Ishikawa (cell line): ENCODE results near the gene LPCAT1.

ENCODE experiments used
- CEBPB ChIP-seq: IDR thresholded peaks from 2 replicates; pipeline ENCODE4 v1.6.1; 2012
- CREB1 ChIP-seq: IDR thresholded peaks from 2 replicates; pipeline ENCODE4 v1.6.1; 2012; ENCODE audit warnings: low read depth
- EGR1 ChIP-seq: IDR thresholded peaks from 2 replicates; pipeline ENCODE4 v1.6.1; 2012
- EP300 ChIP-seq: IDR thresholded peaks from 2 replicates; pipeline ENCODE4 v1.6.1; 2012; ENCODE audit warnings: borderline replicate concordance
- FOXM1 ChIP-seq: IDR thresholded peaks from 2 replicates; pipeline ENCODE4 v1.6.1; 2012; ENCODE audit warnings: low read depth, borderline replicate concordance
- NFIC ChIP-seq: IDR thresholded peaks from 2 replicates; pipeline ENCODE4 v1.6.1; 2012
- RAD21 ChIP-seq: IDR thresholded peaks from 2 replicates; pipeline ENCODE4 v1.6.1; 2012; ENCODE audit warnings: low read depth
- REST ChIP-seq: IDR thresholded peaks from 2 replicates; pipeline ENCODE4 v1.6.1; 2012; ENCODE audit warnings: low read depth, mild to moderate bottlenecking
- TAF1 ChIP-seq: IDR thresholded peaks from 2 replicates; pipeline ENCODE4 v1.6.1; 2012; ENCODE audit warnings: low read depth, mild to moderate bottlenecking
- TCF12 ChIP-seq: IDR thresholded peaks from 2 replicates; pipeline ENCODE4 v1.6.1; 2012; ENCODE audit warnings: low read depth
- TEAD4 ChIP-seq: IDR thresholded peaks from 2 replicates; pipeline ENCODE4 v1.6.1; 2012
- USF1 ChIP-seq: IDR thresholded peaks from 2 replicates; pipeline ENCODE4 v1.6.1; 2012
- YY1 ChIP-seq: IDR thresholded peaks from 2 replicates; pipeline ENCODE4 v1.6.1; 2012; ENCODE audit warnings: low read depth
- ZBTB7A ChIP-seq: IDR thresholded peaks from 2 replicates; pipeline ENCODE4 v1.6.1; 2012; ENCODE audit warnings: low read depth
- TF ChIP-seq, protein P1 (sequence below): IDR thresholded peaks from 2 replicates; pipeline ENCODE4 v1.6.1; 2012

Gene LPCAT1

GRCh38 chr5:1563051-1563461 is 39.3 kb upstream of the LPCAT1 start:
- TF ChIP-seq TAF1 (no peak), EGR1 (no peak), FOXM1 (no peak), ZBTB7A (no peak), YY1 (no peak)

DNA sequence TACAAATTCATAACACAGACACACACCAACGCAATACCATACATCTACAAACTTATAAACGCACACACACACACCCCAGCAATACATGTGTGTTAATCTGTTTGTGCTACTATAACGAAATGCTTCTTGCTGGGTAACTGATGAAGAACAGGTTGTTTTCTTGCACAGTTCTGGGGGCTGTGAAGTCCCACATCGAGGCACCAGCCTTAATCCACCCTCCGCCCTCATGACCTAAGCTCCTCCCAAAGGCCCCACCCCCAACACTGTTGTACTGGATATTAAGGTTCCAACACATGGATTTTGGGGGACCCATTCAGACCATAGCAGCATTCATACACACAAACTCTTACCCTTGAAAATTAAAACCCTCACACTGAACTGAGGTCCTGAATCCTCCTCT is 38.8 kb upstream of the LPCAT1 start:
- TF ChIP-seq RAD21 (no peak), FOXM1 (no peak), EP300 (no peak), ZBTB7A (no peak), TEAD4 (no peak), EGR1 (no peak), REST (no peak), USF1 (no peak), TAF1 (no peak), TCF12 (no peak), CREB1 (no peak), YY1 (no peak), CEBPB (no peak), NFIC (no peak)
- TF ChIP-seq, protein P1, sequence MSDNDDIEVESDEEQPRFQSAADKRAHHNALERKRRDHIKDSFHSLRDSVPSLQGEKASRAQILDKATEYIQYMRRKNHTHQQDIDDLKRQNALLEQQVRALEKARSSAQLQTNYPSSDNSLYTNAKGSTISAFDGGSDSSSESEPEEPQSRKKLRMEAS, result no peak

DNA sequence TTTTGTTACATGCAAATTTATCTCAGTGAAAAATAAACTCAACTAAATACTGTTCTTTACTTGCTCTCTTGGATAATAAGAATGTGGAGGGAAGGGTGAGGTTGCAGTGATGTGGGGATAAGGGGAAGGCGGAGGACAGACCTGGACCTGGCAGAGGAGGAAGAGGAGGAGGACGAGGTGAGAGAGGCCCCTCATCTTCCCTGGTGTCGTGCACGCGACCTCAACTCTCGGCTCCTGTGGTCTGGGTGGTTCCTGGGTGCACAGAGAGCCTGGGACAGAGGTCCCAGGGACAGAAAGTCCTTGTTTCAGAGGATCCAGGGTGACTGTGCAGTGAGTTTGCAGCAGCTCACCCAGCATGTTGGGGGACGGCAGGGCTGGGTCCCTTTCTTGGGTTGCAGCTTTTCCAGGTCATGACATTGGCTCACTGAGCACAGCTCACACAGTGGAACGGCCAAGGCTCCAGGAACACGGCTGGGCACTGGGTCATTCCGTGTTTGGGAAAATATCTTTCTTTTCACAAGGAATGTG is 37.7 kb upstream of the LPCAT1 start:
- TF ChIP-seq CEBPB, result no peak
- no peak for TF ChIP-seq REST
- no peak for TF ChIP-seq RAD21
- no peak for TF ChIP-seq EGR1
- TF ChIP-seq YY1, result no peak
- no peak for TF ChIP-seq ZBTB7A
- TF ChIP-seq USF1, result no peak
- TF ChIP-seq, protein P1, result no peak
- no peak for TF ChIP-seq CREB1
- no peak for TF ChIP-seq TEAD4
- TF ChIP-seq EP300, result no peak
- no peak for TF ChIP-seq NFIC
- TF ChIP-seq FOXM1, result no peak
- no peak for TF ChIP-seq TAF1
- TF ChIP-seq TCF12, result no peak

DNA sequence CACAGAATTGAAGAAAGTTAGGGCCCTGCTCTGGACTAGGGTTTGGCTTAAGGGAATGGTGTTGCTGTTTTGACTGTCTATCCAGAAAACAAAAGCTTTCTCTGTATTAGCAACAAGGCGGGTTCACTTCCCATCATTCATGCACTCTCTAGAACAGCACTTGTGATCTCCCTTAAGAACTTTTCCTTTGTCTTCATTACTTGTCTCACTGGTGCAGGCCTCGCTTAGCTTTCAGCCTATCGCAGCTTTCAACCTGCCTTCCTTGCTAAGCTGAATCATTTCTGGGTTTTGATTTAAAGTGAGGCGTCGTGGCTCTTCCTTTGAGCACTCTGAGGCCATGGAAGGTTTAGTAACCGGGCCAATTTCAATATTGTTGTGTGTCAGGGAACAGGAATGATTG is 35.2 kb upstream of the LPCAT1 start:
- no peak for TF ChIP-seq TEAD4
- no peak for TF ChIP-seq TAF1
- no peak for TF ChIP-seq EGR1
- TF ChIP-seq EP300, result no peak
- TF ChIP-seq CREB1, result no peak
- TF ChIP-seq REST, result no peak
- no peak for TF ChIP-seq FOXM1
- TF ChIP-seq NFIC, result no peak
- no peak for TF ChIP-seq ZBTB7A
- no peak for TF ChIP-seq USF1
- no peak for TF ChIP-seq CEBPB
- TF ChIP-seq YY1, result no peak
- no peak for TF ChIP-seq RAD21
- TF ChIP-seq, protein P1, result no peak
- no peak for TF ChIP-seq TCF12
